Tibial artery (tissue), 4 donors: Measurements from ENCODE around the gene NKX1-2.

Source experiments
- DNase-seq, 2 donors: peaks; one replicate each; pipeline ENCODE4 v3.0.0-alpha.2; 2019
- H3K27ac ChIP-seq, 2 donors: fragments of 200-600 bp; sonication (generic) in 1 of 2; 1 replicate in 1 of 2; 2 replicates in 1 of 2; pipeline ENCODE4 v1.5.1; 2018 to 2019; ENCODE audit warnings: mild to moderate bottlenecking in 1 of 2
- H3K27me3 ChIP-seq, 2 donors: fragments of 200-600 bp; sonication (generic) in 1 of 2; one replicate each; pipeline versions ENCODE4 v1.5.1 to v1.6.0; 2016 to 2019
- H3K36me3 ChIP-seq, 3 donors: fragments of 200-600 bp; sonication (generic) in 2 of 3; one replicate each; pipeline ENCODE4 v1.5.1; 2016 to 2019; ENCODE audit warnings: mild to moderate bottlenecking in 2 of 3
- H3K4me1 ChIP-seq, 4 donors: fragments of 200-600 bp; sonication (generic) in 2 of 4; 1 replicate in 3 of 4; 2 replicates in 1 of 4; pipeline ENCODE4 v1.5.1; 2016 to 2019
- H3K4me3 ChIP-seq, 2 donors: fragments of 200-600 bp; sonication (generic) in 1 of 2; 1 replicate in 1 of 2; 2 replicates in 1 of 2; pipeline ENCODE4 v1.5.1; 2018 to 2019; ENCODE audit warnings: mild to moderate bottlenecking in 2 of 2
- H3K9me3 ChIP-seq, 3 donors: fragments of 200-600 bp; sonication (generic) in 1 of 3; one replicate each; pipeline ENCODE4 v1.5.1; 2016 to 2019
- CTCF ChIP-seq, 2 experiments: fragments of 200-600 bp in 1 of 2; fragments of 450-650 bp in 1 of 2; IDR thresholded peaks; one replicate each; pipeline ENCODE4 v1.5.1; 2017 to 2019; ENCODE audit warnings: antibody characterized with exemption in 2 of 2, mild to moderate bottlenecking in 1 of 2, moderate library complexity in 1 of 2
- intact Hi-C: fragments of 100-400 bp; cut with DNase I; formaldehyde crosslinking; loops from one replicate; pipeline ENCODE4 v1.15.0; 2023; ENCODE audit warnings: low total_unique reads

The NKX1-2 gene

GRCh38 chr10:124458889-124459288 is 9.1 kb upstream of the NKX1-2 start:
- DNase-seq = no peak

GRCh38 chr10:124458473-124458872 is 8.6 kb upstream of the NKX1-2 start:
- H3K4me1 ChIP-seq = peaks cover 0 to 6% (median 0%) of the 10 kb centered on the region in 4 donors
- TF ChIP-seq CTCF (IDR thresholded peaks at IDR 0.05) = no peak
- H3K27me3 ChIP-seq = peaks cover 0 to 20% of the 10 kb centered on the region in 2 donors
- intact Hi-C loops = no loop called here
- no peak overlapping the region for H3K27ac ChIP-seq
- no peaks in the 10 kb centered on the region for H3K9me3 ChIP-seq
- DNase-seq = no peak
- no peak overlapping the region for H3K4me3 ChIP-seq
- H3K36me3 ChIP-seq = no peaks in the 10 kb centered on the region

More at GRCh38 chr10:124458889-124459288, 9.1 kb upstream of the NKX1-2 start:
- peaks cover 0 to 18% of the 10 kb centered on the region in 2 donors for H3K27me3 ChIP-seq
- no peaks in the 10 kb centered on the region for H3K36me3 ChIP-seq
- no peaks in the 10 kb centered on the region for H3K9me3 ChIP-seq
- H3K4me3 ChIP-seq = no peak overlapping the region
- H3K27ac ChIP-seq = no peak overlapping the region
- no peak for TF ChIP-seq CTCF (IDR thresholded peaks at IDR 0.05)
- intact Hi-C loops = no loop called here
- H3K4me1 ChIP-seq = peaks cover 0 to 6% (median 0%) of the 10 kb centered on the region in 4 donors

- Histone ChIP-seq H3K27ac (no peak overlapping the region), H3K4me3 (no peak overlapping the region), H3K9me3 (no peaks in the 10 kb centered on the region), H3K4me1 (peaks cover 0 to under 1% (median 0%) of the 10 kb centered on the region in 4 donors), H3K27me3 (peaks cover 0 to 50% of the 10 kb centered on the region in 2 donors), H3K36me3 (no peaks in the 10 kb centered on the region)
- intact Hi-C loops = no loop called here
- DNase-seq = no peak
- TF ChIP-seq CTCF (IDR thresholded peaks at IDR 0.05) = no peak
Observed at GRCh38 chr10:124455441-124455840, 5.6 kb upstream of the NKX1-2 start.

GRCh38 chr10:124453960-124454610 is 4.2 kb upstream of the NKX1-2 start:
- Histone ChIP-seq H3K9me3 (no peaks in the 10 kb centered on the region), H3K4me1 (peaks cover 0 to 14% (median 12%) of the 10 kb centered on the region in 4 donors), H3K4me3 (no peak overlapping the region), H3K27ac (no peak overlapping the region), H3K36me3 (no peaks in the 10 kb centered on the region), H3K27me3 (peaks cover 0 to 64% of the 10 kb centered on the region in 2 donors)
- no peak for TF ChIP-seq CTCF (IDR thresholded peaks at IDR 0.05)
- no peak for DNase-seq
- intact Hi-C loops = no loop called here

GRCh38 chr10:124451276-124451675 is 1.4 kb upstream of the NKX1-2 start:
- no peak for TF ChIP-seq CTCF (IDR thresholded peaks at IDR 0.05)
- H3K36me3 ChIP-seq = no peaks in the 10 kb centered on the region
- intact Hi-C loops = no loop called here
- H3K9me3 ChIP-seq = no peaks in the 10 kb centered on the region
- no peak overlapping the region for H3K27ac ChIP-seq
- H3K4me1 ChIP-seq = peaks cover 0 to 35% (median 32%) of the 10 kb centered on the region in 4 donors
- no peak overlapping the region for H3K4me3 ChIP-seq
- DNase-seq = no peak
- peaks cover 4 to 86% of the 10 kb centered on the region in 2 donors for H3K27me3 ChIP-seq

GRCh38 chr10:124450783-124451057 is 885 bp upstream of the NKX1-2 start:
- H3K27me3 ChIP-seq = peaks cover 4 to 88% of the 10 kb centered on the region in 2 donors

More at GRCh38 chr10:124450783-124451057, 885 bp upstream of the NKX1-2 start:
- no peak overlapping the region for H3K4me3 ChIP-seq
- DNase-seq = no peak
- H3K9me3 ChIP-seq = no peaks in the 10 kb centered on the region
- intact Hi-C loops = no loop called here
- H3K27ac ChIP-seq = no peak overlapping the region
- TF ChIP-seq CTCF (IDR thresholded peaks at IDR 0.05) = no peak
- H3K36me3 ChIP-seq = no peaks in the 10 kb centered on the region
- H3K4me1 ChIP-seq = peaks cover 0 to 35% (median 32%) of the 10 kb centered on the region in 4 donors
